Measurements from ENCODE around the gene CHAF1A.

CHAF1A gene

DNA sequence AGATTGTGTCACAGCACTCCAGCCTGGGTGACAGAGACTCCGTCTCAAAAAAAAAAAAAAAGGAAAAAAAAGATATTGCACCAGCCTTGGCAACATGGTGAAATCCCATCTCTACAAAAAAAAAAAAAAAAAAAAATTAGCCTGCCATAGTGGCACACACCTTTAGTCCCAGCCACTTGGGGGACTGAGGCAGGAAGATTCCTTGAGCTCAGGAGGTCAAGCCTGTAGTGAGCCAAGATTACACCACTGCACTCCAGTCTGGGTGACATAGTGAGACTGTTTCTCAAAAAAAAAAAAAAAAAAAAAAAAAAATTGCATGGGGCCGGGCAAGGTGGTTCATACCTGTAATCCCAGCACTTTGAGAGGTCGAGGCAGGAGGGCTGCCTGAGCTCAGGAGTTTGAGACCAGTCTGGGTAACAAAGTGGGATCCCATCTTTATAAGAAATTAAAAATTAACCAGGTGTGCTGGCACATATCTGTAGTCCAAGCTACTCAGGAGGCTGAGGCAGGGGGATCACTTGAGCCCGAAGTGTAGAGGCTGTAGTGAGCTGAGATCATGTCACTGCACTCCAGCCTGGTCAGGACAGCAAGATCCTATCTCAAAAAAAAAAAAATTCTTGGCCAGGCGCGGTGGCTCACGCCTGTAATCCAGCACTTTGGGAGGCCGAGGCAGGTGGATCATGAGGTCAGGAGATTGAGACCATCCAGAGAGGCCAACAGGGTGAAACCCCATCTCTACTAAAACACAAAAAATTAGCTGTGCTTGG, 62.6 kb downstream of the CHAF1A start:
- no peak for DNase-seq

DNA sequence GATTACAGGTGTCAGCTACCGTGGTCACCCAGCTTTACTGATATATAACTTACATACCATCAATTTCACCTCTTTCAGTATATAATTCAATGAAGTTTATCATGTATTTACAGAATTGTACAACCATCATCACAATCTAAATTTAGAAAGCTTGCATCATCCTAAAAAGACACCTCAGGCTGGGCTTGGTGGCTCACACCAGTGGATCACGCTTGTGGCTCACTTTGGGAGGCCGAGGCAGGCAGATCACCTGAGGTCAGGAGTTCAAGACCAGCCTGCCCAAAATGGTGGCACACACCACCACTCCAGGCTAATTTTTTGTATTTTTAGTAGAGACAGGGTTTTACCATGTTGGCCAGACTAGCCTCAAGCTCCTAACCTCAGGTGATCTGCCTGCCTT, 65.4 kb downstream of the CHAF1A start:
- DNase-seq, result no peak

DNA sequence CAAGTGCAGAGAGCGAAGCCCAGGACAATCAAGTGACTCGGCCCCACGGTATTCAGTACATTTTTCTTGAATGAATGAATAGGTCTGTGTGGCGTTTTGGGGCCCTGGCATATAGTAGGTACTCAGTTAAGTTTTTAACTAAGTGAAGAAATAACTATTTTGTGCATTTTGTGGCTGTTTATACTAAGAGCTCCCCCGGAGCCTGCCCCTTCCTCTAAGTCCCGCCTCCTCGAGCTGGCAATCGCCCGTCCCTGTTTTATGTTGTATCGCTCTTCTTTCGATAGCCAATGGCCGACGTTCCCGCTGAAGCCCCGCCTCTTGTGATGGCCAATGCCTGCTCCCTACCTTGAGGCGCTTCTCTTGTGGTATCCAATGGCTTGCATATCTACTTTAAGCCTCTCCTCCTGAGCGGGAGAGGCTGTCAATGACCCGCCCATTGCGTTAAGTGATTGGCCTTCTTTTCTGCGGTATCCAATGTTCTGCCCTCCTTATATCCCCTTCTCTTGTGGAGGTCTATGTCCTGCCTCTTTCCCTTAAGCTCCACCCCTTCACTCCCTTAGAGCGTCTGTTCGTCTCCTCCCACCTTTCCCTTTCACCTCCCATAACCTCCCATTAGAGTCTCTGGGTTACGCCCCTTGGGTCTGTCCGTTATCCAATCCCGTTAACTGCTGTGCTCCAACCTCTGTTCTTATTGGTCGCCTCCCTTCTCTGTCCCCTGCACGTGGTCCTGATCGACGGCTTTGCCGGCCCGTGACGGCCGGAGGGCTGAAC, 69.1 kb downstream of the CHAF1A start:
- peak; percentile 99 for DNase-seq

DNA sequence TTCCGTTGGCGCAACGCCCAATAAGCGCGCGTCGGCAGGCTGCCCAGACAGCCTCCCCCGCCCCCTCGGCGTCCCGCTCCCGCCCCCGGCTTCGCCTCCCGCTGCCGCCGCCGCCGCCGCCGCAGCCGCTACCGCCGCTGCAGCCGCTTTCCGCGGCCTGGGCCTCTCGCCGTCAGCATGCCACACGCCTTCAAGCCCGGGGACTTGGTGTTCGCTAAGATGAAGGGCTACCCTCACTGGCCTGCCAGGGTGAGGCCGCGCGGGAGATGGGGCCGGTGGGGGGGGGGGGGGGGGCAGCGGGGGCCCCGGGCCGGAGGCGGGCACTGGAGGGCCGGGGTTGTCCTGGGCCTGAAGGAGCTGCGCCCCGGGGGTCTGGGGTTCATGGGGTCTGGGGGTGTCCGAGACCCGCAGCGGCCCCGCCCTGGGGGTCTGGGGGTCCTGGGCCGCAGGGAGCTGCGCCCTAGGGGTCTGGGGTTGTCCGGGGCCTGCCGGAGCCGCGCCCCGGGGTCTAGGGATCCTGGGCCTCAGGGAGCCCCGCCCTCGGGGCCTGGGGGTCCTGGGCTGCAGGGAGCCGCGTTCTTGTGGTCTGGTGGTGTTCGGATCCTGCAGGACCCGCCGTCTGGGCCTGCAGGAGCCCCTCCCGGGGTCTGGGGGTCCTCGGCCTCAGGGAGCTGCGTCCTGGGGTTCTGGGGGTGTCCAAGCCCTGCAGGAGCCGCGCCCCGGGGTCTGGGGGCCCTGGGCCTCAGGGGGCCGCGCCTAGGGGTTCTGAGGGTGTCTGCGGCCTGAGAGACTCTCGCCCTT, 69.9 kb downstream of the CHAF1A start, which contains the start of gene HDGFL2:
Gene HDGFL2 (plus strand): TSS at position 124 of the 801 bp plus-strand sequence. CDS start 54 bp downstream, at position 178.
- no peak for DNase-seq

GRCh38 chr19:4473011-4473762, 70.7 kb downstream of the CHAF1A start:
- DNase-seq, result no peak

GRCh38 chr19:4473763-4474513, 71.5 kb downstream of the CHAF1A start:
- DNase-seq, result no peak

- peak; percentile 35 for DNase-seq
Observed at GRCh38 chr19:4474514-4475022, 72.1 kb downstream of the CHAF1A start.

DNA sequence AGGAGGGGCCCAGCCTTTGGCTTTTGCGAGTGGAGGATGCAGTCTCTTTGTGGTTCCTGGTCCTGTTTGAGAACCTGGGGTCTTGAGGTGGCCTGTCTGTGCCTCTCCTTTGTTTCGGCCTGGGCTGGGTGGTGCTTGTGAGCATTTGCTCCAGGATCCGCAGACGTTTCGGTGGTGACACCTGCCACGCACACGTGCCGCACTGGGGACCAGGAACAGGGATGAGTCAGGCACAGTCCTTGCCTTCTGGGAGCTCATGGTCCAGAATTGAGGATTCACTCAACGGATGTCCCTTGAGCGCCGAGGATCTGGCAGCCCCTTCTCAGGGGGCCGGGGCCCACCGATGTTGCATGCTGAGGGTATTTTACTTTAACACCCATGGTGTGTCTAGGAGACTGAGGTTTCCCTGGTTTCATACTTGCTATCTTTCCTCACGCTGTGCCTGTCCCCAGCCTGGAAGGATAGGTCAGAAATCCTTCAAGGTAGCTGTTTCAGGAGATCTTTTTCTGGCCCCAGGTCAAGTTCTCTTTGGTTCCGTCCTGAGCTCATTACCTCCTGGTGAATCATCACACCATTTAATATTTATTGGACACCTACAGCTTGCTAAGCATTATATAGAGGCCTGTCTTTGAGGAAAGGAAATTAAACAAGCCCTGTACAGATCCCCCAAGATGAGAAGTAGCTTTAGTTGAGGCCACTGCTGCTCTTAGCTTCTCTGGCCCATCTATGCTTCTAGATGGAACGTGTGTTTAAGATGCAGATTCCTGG, 74.8 kb downstream of the CHAF1A start:
- DNase-seq, result no peak

- no peak for DNase-seq
Observed at GRCh38 chr19:4482721-4483364, 80.4 kb downstream of the CHAF1A start.

GRCh38 chr19:4483385-4483784, 80.9 kb downstream of the CHAF1A start:
- no peak for DNase-seq

DNA sequence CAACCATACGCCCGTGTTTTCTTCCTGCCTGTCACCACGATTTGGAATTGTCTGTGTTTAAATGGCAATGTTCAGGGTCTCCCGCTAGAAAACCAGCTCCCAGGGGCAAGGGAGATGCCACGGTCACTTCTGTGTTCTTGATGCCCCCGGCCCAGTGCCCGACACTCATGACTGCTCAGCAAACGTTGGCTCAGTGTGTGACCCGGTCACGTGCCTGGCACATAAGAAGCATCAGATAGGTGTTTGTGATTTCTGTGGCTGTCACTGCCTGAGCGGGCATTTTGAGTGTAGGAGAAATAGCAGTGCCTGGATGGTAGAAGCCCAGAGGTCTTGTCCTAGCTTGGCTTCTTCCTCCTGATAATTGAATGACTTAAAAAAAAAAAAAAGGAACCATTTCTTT, 85.1 kb downstream of the CHAF1A start:
- DNase-seq, result no peak

- DNase-seq, result no peak
Observed at GRCh38 chr19:4488496-4488895, 86.1 kb downstream of the CHAF1A start.

DNA sequence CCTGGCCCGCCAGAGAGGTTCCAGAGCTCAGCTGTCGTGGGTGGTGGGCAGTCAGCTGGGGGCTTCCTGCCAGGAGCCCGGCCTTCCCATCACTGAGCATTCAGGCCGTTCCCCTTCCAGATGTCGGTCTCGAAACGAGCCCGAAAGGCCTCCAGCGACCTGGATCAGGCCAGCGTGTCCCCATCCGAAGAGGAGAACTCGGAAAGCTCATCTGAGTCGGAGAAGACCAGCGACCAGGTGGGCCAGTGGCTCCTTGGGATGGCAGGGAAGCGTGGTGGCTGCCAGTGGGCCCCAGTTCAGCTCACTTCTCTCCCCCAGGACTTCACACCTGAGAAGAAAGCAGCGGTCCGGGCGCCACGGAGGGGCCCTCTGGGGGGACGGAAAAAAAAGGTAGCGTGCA, 89.0 kb downstream of the CHAF1A start:
- no peak for DNase-seq

GRCh38 chr19:4492337-4493103, 90.1 kb downstream of the CHAF1A start:
- DNase-seq, result no peak

Measured in stimulated activated CD4-positive, alpha-beta T cell treated with anti-CD3 and anti-CD28 coated beads, Interleukin-1b, Interleukin-23, amount 100 ng/mL, for 48 hours (primary cell).